Kidney (tissue), 14 donors: Measurements from ENCODE around the gene SNX32. TPM values are rescaled to one million over a fixed set of nuclear protein-coding genes. Genes with fewer than 3 reads are reported as not detected.
"Not testable (repeated sequence)": the region's sequence is repeated elsewhere in the genome, so short reads cannot be mapped to it uniquely, and the experiment has no call there.

Experiments used
- DNase-seq, 5 donors: peaks; one replicate each; pipeline ENCODE4 v3.0.0-alpha.2; 2013 to 2020
- FAIRE-seq: peaks from 2 replicates; lab custom pipeline; 2012; peaks lifted over from hg19 to GRCh38; lab: Jason Lieb, UNC
- H3K27ac ChIP-seq, 2 donors: one replicate each; pipeline ENCODE4 v1.7.0; 2013; ENCODE audit warnings: low read depth in 2 of 2, low read length in 2 of 2, inconsistent platforms in 1 of 2
- H3K27me3 ChIP-seq: one replicate; pipeline ENCODE4 v1.7.1; 2013; ENCODE audit warnings: low read length, inconsistent platforms; ENCODE audit not compliant: control insufficient read depth, insufficient read depth
- H3K36me3 ChIP-seq, 3 donors: one replicate each; pipeline versions ENCODE4 v1.7.0 to v1.7.1; 2013; ENCODE audit warnings: low read length in 3 of 3, control low read depth in 1 of 3, inconsistent platforms in 1 of 3; ENCODE audit not compliant: insufficient read depth in 3 of 3, control insufficient read depth in 2 of 3
- H3K4me1 ChIP-seq, 3 donors: one replicate each; pipeline versions ENCODE4 v1.7.0 to v1.7.1; 2013; ENCODE audit warnings: low read length in 3 of 3, inconsistent platforms in 1 of 3, low read depth in 1 of 3; ENCODE audit not compliant: control insufficient read depth in 2 of 3, insufficient read depth in 2 of 3
- H3K4me3 ChIP-seq, 3 donors: one replicate each; pipeline versions ENCODE4 v1.7.0 to v1.8.1; 2013; ENCODE audit warnings: low read length in 3 of 3, control low read depth in 1 of 3, inconsistent platforms in 1 of 3
- H3K9ac ChIP-seq, 3 donors: one replicate each; pipeline versions ENCODE4 v1.7.0 to v1.7.1; 2013; ENCODE audit warnings: low read length in 3 of 3, control low read depth in 1 of 3, inconsistent platforms in 1 of 3
- H3K9me3 ChIP-seq, 3 donors: one replicate each; pipeline versions ENCODE4 v1.7.0 to v1.7.1; 2013; ENCODE audit warnings: low read length in 3 of 3, control low read depth in 1 of 3, inconsistent platforms in 1 of 3; ENCODE audit not compliant: control insufficient read depth in 2 of 3, insufficient read depth in 1 of 3
- CTCF ChIP-seq: IDR thresholded peaks from 3 replicates; pipeline ENCODE4 v1.5.1; 2012; ENCODE audit warnings: mild to moderate bottlenecking, moderate library complexity, borderline replicate concordance; ENCODE audit not compliant: insufficient read depth; ENCODE audit errors: extremely low read depth
- intact Hi-C: fragments of 100-400 bp; cut with DNase I; formaldehyde crosslinking; loops from one replicate; pipeline ENCODE4 v1.11.1; 2022
- polyA plus RNA-seq: library from polyadenylated mRNA; stranded (reverse); fragments of 350-450 nt; fragmentation: Illumina TruSeq; extraction: RNeasy Lipid Tissue Mini Kit (QIAGEN cat#74804); gene quantifications from one replicate; pipeline ENCODE4 v1.2.3, GENCODE V29; 2014; ENCODE audit warnings: low read depth, low replicate concordance; ENCODE audit not compliant: insufficient read depth
- total RNA-seq: library from RNA; stranded (reverse); fragmentation: NEBNext Ultra II Directional; extraction: Animal tissue kit (Norgen Biotek cat#: 25700); gene quantifications from one replicate; pipeline ENCODE4 v1.2.1, GENCODE V29; 2021
- donor health status: control.
- donor health status: control.
- donor health status: control.
- donor health status: control.
- donor health status: control.
- donor health status: DM: yes; HTN: yes; CAD: no.
- donor health status: Normal renal cell carcinoma (clear cell type).

Gene SNX32
- total and polyA plus RNA-seq, 2 donors from 2014 or later, result 0.43 to 1.0 TPM

DNA sequence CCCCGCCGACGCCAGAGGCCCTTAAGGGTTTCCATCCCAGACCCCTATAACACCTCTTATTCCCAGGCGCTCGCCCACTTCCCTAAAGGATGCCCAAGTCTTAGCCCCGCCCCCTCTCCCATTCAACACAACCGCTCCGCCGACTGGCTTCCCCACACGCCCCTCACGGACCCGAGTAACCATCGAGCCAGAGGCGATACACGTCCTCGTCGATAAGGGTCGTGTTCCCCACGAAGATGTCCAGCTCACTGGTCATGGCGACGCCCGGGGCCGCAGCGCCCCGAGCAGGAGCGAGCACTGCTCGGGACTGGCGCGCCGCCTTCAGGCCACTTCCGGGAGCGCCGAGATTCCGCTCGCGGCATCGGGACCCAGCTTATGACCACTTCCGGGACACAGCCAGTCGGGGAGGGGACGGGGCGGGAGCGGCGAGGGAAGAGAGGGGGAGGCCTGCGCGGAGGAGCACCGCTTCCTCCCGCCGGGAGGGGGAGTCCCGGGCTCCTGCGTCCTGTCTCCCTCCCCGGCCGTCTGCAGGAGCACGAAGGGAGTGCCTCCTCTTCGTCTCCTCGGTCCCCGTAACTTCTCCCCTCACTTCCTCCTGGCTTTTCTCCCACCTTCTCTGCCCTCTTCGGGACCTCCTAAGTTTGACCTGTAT, 54.5 kb downstream of the SNX32 start, which contains the start of gene FIBP:
Gene FIBP, minus strand, starts transcription at position 309 of the 652 bp plus-strand sequence. Its CDS starts 53 bp downstream, at position 256.
- Histone ChIP-seq H3K4me3 (peak within 1 kb of the TSS; percentile 65 to 95 (median 78)), H3K36me3 (peaks cover 4 to 12% (median 5%) of the 10 kb centered on the region in 3 donors), H3K27ac (peak within 1 kb of the TSS; percentile 90 to 96), H3K4me1 (peaks cover 0 to 39% (median 8%) of the 10 kb centered on the region in 3 donors), H3K27me3 (no peaks in the 10 kb centered on the region), H3K9ac (peak within 1 kb of the TSS; percentile 83 to 92 (median 88)), H3K9me3 (no peaks in the 10 kb centered on the region)
- TF ChIP-seq CTCF, result peak; percentile 69
- FAIRE-seq, result no peak
- peak; percentile 98 to 99 (median 99) for DNase-seq
- intact Hi-C loops, result loop anchor here (10.0 kb wide), 1 partner anchor 97 kb away; no protein-coding TSS in a partner anchor

DNA sequence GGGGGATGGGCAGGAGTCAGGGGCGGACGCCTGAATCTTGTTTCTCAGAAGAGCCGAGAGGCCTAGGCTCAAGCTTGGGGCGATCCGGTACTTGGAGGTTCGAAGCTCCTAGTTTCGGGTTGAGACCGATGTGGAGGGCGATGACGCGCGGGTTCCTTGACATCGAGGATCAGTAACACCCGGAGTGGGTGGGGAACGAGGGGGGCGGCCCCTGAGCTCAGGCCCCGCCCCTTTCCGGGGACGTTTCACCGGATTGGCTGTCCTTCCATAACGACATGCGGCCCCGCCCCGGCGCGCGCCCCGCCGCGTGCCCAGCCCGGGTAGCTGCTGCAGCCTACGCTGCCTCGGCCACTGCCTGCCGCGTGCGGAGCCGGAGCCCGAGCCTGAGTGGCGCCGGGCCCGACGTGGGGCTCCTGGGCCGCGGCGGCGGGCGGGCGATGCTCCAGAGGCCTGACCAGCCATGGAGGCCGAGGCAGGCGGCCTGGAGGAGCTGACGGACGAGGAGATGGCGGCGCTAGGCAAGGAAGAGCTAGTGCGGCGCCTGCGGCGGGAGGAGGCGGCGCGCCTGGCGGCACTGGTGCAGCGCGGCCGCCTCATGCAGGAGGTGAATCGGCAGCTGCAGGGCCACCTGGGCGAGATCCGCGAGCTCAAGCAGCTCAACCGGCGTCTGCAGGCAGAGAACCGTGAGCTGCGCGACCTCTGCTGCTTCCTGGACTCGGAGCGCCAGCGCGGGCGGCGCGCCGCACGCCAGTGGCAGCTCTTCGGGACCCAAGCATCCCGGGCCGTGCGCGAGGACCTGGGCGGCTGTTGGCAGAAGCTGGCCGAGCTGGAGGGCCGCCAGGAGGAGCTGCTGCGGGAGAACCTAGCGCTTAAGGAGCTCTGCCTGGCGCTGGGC, 56.8 kb downstream of the SNX32 start, which contains the start of gene CCDC85B:
Gene CCDC85B, plus strand, starts transcription at position 350 of the 895 bp plus-strand sequence. Its CDS starts 111 bp downstream, at position 461.
- H3K27ac ChIP-seq, result peak within 1 kb of the TSS; percentile 90 to 96
- TF ChIP-seq CTCF, result no peak
- H3K27me3 ChIP-seq, result no peaks in the 10 kb centered on the region
- peak within 1 kb of the TSS; percentile 16 to 79 (median 77) for H3K9ac ChIP-seq
- no peak for FAIRE-seq
- H3K9me3 ChIP-seq, result no peaks in the 10 kb centered on the region
- peak within 1 kb of the TSS; percentile 56 to 78 (median 57) for H3K4me3 ChIP-seq
- intact Hi-C loops, result no loop called here
- no peaks in the 10 kb centered on the region for H3K36me3 ChIP-seq
- peaks cover 0 to 35% (median 8%) of the 10 kb centered on the region in 3 donors for H3K4me1 ChIP-seq
- peak; percentile 97 to 100 (median 98) for DNase-seq

- H3K9me3 ChIP-seq, result no peaks in the 10 kb centered on the region
- intact Hi-C loops, result no loop called here
- DNase-seq (peak in 4 of 5 donors; percentile 21 to 86 (median 66)), FAIRE-seq (no peak)
- H3K27ac ChIP-seq, result peak overlapping the region; percentile 76 to 82
- no peaks in the 10 kb centered on the region for H3K36me3 ChIP-seq
- H3K9ac ChIP-seq, result peak overlapping the region in 2 of 3 donors; percentile 55 to 79
- TF ChIP-seq CTCF, result peak; percentile 16
- peaks cover 0 to 35% (median 8%) of the 10 kb centered on the region in 3 donors for H3K4me1 ChIP-seq
- peak overlapping the region; percentile 53 to 71 (median 57) for H3K4me3 ChIP-seq
- H3K27me3 ChIP-seq, result no peaks in the 10 kb centered on the region
Observed at GRCh38 chr11:65891219-65892136, 57.7 kb downstream of the SNX32 start.

DNA sequence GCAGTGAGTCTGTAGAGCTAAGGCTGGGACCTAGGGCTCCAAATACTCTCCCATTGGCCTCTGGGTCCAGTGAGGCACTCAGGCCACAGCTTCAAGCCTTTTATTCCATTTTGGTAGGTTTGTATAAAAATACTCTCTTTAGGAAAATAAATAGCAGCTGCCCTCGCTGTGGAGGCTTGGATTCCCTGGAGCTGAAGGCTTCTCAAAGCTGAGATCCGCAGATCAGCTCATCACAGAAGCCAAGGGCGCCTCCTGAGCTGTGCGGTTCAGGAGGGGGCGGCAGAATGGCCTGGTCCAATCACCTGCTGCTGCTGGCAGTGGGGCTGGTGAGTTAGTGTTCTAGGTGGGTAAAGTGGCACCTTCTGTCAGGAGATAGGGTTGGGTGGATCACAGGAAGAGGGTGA, 58.4 kb downstream of the SNX32 start:
- Histone ChIP-seq H3K9ac (peak overlapping the region in 1 of 3 donors; percentile 55), H3K4me1 (peaks cover 0 to 35% (median 4%) of the 10 kb centered on the region in 3 donors), H3K27ac (peak overlapping the region; percentile 32 to 76), H3K4me3 (peak overlapping the region; percentile 16 to 71 (median 47))
- FAIRE-seq, intact Hi-C loops, H3K9me3 ChIP-seq, H3K27me3 ChIP-seq, H3K36me3 ChIP-seq: not testable (repeated sequence)
- DNase-seq, result peak in 1 of 5 donors; percentile 44
